HG03432 (cell line): ENCODE results near the gene NHEJ1.
A peak's percentile ranks its signal among the peaks of the same experiment; 100 is the strongest.

ENCODE experiments used
- ATAC-seq: cut with Tn5 transposase; IDR thresholded peaks from one replicate; pipeline ENCODE4 v1.9.1; 2021; ENCODE audit warnings: mild to moderate bottlenecking, moderate library complexity; ENCODE audit not compliant: unreplicated experiment

NHEJ1 gene

DNA sequence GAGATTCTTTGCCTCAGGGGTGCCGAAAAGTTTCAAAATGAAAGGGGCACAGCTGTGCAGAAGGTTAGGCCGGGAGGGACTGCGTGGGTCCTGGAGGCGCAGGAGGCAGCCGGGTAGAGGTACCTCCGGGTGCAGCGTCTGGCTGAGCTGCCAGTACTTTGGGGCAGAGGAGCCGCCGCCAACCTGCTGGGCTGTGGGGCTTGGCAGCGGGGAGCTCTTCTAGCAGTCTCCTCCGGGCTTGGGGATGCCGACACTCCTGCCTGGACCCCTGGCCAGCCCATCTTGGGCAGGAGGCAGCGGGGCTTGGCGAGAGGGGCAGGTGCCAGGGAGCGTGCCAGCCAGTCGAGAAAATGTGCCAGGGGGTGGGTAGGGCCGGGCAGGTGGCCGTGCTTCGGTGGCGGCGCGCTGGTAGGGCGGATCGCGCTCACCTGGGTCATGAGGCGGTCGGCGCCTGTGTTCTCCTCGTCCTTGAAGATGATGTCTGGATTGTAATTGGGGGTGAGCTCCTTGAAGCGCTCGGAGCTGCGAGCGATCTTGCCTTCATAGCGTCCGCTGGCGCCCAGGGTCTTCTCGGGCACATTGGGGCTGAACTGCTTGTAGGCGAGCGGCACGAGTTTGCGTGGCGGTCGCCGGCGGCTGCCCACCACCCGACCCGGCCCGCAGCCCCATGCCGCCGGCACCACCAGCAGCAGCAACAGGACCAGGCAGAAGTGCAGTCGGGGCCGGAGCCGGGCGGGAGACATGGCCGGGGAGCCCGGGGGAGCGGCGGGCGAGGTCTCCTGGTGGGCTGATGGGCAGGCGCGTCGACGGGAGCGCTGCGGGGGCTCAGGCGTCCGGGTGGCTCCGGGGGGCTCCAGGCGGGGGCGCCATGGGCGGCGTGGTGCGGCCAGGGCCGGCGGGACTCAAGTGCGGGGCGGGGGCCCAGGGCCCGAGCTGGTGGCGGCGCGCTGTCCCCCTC is 100.6 kb downstream of the NHEJ1 start:
- ATAC-seq = no peak

DNA sequence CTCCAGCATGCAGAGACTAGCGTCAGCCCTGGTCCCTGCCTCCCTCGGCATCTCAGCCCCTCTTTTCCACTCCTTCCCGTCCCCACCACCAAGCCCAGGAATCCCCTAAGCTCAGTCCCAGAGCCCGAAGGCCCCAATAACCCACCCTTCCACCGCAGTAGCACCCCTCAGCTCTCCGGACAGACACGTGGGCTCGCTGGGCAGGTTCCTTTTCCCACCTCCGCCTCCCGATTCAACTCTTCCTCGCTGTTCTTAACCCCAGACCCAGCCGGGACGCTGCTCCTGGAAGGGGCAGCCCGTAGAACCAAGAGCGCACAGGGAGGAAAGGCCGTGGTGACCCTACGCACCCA is 101.3 kb downstream of the NHEJ1 start:
- ATAC-seq = no peak

DNA sequence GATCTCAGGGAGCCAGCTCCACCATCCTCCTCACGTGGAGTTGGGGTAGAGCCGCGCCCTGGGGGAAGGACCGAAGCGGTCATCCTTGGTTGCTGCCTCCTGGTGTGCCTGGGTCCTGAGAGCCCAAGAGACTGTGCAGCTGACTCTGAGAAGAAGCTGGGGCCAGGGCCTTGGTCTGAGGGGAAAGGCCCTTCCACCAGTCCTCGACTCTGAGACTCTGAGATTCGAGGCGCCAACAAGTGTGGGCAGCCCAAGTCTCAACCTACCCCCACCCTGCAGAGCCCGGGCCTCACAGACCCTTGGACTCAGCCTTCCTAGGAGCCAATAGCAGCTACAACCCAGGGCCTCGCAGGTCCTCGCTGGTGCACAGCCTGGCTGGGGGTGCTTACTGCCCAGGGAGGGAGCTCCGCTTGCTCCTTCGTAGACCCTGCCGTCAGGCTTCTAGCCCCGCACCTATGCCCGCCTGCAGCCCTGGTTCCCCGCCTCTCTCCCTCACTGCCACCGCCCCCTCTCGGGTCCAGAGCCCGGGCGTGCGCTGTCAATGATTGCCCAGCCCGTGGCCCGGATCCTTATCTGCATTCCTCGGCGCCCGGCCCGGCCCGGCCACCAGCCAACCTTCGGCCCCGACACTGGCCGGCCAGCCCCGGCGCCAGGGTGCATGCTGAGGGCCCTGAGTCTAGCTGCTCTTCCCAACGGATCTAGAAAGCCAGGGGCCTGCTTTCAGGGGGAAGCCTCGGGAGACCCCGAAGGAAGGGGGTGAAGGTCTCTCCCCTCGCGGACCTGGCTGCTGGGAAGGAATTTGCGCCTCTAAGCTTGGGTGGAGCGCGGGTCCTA is 101.9 kb downstream of the NHEJ1 start:
- ATAC-seq = no peak

DNA sequence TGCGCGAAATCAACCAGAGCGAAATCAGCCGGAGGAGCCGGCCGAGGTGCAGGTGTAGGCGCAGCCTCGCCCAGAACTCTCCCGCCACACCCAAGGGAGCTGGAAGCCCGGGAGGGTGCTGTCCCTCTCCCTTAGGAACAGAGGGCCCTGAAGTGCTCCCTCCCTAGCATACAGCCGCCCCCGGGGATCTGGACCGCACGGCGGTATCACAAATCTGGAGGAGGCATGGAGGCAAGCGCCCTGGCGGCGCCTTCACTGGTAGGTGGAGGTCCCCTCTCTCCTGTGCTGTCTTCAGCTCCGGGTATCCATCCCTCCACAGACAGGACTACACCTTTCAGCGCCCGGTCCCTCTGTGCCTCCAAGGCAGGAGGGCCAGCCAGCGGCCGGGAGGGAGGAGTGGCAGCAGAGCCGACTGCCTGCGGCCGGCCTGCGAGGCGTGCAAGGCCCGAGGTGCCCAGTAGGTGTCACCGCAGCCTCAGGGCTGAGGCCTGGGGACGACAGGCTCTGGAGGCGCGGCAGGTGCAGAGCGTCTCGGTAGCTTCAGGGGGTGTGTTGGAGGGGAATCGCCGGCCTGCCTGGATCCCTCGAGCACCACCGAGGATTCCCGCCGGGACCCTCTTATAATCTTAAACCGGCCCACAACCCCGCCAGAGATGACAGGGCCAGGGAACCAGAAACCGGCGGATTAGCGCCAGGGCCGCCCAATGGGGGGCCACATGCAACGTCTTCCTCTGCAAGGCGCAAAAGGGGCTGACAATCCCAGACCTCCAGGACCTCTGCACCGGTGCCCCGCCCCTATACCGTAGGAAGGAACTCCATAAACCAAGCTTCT is 102.7 kb downstream of the NHEJ1 start:
- peak; percentile 96 for ATAC-seq

DNA sequence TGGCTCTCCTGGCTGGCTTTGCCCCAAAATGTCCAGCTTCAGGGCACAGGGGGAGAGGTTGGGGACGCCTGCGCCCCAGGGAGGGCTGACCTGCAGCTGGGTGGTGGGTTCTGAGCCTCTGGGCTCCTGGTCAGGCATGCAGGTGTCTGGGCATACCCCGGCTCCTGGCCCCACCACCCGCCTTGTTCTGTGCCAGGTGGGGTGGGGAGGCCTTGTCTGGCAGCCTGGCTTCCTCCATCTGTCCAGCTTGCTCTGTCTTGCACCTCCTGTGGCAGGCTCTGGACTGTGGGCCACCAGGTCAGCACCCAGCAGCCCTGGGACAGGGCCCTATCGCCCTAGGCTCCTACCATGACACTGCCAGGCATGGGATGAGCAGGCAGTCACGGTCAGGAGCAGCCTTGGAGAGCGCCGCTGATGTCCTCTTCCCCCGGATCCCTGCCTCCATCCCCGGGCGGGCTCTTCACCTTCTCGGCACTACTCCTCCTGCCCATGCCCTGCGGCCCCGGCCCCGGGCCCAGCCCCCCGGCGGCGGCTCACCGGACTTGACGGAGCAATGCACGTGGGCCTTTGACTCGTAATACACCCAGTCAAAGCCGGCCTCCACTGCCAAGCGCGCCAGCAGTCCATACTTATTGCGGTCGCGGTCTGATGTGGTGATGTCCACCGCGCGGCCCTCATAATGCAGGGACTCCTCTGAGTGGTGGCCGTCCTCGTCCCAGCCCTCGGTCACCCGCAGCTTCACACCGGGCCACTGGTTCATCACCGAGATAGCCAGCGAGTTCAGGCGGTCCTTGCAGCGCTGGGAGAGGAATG is 103.5 kb downstream of the NHEJ1 start:
- ATAC-seq = no peak

DNA sequence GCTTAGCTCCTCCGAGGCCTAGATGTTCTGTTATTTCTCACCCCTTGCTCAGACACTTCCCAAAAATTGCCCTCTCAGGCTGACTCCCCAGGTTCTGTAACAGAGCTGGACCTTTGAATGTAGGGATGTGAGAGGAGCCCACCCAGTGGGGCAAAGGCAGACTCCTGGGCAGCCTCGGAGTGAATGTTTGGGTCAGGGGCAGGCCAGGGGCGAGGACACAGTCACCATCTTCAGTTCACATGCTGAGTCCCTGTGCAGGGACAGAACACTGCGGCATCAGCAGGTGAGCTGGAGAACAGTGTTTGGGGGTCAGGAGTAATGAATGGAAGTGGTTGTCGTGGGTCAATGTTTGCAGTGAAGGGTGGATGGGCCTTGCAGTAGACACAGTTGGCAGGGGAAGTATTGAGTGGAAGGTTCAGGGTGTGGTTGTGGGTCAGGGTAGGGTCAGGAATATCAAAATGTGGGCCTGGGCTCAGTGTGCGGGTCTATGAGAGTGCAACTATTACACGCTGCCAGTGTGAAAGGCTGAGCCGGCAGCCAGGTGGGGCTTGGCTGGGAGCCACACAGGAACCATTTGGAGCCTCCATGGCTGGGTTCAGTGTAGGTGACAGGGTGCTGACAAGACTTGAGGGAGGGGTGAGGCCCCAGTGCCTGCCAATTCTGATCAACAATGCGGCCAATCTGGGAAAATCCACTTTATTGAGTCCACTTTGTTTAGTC is 104.3 kb downstream of the NHEJ1 start:
- ATAC-seq = no peak

DNA sequence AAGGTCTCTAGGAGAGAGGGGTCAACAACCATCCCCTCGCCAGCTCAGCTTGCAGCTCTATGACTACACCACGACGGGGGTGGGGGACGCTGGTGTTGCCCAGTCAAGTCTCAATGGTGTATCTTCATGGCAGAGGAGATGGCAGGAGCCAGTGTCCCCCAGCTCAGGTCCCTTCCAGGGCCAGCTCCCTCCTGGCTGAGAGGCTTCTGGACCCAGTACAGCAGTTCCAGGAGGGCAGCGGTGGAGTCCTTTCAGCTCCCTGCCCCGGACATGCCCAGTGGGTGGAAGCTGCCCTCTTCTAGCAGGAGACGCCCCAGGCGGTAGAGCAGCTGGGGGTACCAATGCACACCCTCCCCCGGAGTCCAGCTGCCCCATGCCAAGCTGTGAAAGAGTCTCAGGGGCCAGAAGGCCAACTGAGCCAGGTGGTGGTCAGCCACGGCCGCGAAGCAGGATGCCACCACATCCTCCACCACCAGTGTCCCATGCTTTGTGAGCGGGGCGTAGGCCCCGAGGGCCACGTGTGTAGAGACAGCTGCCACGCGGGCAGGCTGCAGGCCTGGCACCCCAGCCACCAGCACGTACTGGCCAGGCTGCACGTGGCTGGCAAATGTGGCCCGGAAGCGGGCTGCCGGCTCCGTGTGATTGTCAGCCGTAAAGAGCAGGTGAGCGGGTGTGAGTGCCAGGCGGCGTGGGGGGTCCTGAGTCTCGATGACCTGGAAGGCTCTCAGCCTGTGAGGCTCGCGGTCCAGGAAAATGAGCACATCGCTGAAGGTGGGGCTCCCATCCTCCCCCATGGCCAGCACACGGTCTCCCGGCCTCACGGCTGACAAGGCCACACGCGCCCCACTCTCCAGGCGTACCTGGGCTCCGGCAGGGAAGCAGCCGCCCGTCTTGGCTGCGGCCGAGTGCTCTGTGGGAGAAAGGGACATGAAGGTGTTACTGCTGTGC is 105.4 kb downstream of the NHEJ1 start:
- no peak for ATAC-seq

DNA sequence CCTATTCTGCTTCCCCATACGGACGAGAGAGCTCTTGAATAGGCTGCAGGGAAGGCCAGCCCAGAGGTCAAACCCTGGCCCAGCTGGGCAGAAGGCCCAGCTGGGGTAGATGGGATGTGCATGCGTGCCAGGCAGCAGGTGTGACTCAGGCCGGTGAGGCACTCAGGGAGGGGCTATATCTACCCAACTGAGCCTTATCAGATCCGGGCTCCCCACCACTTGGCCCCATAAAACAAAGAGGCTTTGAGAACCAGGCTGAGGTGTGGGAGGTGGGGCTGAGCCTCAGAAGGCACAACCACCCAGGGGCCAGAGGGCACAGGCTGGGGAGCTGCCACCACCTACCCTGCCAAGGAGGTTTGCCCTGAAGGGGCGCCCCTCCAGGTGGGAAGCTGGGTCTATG is 111.3 kb downstream of the NHEJ1 start:
- ATAC-seq = no peak

DNA sequence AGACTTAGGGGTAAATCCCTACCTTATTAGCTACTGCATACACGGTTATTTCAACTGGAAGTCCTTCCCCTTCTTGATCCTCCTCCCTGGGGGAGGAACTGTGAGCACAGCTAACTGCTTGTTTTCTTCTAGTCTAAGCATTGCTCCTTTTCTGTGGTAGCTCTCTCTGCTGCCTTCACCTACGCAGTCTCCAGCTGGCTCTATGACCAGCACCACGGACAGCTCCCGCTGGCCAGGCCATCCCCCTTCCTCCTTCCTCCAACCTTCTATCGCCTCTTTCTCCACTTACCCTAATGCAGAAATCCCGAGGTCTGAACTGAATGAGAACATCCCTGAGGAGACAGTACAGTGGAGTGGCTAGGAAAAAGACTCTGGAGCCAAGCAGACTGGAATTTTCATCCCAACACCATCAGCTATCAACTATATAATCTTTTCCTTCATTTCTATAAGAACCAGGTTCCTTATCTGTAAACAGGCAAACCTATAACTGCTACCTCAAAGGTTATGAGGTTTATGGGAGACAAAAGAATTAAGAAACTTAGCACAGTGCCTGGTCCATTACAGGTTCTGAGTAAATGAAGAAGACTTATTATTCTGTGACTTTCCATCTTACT is 114.6 kb downstream of the NHEJ1 start:
- ATAC-seq = no peak

DNA sequence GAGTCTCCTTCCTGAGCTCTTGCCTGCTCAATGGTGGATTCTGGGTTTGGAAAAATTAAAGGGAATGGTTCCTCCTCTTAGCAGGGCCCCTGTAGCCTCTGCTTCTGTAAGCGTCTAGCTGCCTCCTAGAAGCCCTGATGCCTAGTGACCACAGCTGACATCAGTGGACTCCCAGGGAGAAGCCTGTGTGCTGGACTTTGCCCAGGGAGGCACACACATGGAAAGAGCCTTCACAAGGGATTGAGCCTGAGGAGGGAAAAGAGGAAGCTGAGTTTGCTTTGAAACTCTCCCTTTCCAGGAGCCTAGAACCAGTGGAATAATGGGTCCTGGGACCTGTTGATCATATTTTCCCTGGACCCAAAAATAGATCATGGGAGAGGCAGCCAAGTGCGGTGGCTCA is 117.9 kb downstream of the NHEJ1 start:
- no peak for ATAC-seq

DNA sequence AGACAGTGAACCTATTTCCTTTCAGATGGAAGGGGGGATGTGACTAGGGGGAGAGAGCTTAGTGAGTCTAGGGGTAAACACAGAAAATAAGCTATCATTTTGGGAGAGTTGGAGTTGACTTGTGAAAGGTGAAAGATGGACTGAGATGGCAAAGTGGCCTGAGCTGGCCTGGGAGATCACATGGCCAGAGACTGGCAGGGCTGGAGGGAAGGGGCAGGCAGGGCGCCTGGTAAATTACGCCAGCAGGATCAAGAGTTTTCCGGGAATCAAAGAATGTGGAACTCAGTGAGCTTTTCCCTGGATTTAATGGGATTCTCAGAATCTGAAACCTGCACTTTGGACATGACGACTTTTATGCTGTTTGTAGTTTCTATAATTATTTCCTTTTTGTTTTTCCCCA is 118.5 kb downstream of the NHEJ1 start:
- ATAC-seq = no peak

DNA sequence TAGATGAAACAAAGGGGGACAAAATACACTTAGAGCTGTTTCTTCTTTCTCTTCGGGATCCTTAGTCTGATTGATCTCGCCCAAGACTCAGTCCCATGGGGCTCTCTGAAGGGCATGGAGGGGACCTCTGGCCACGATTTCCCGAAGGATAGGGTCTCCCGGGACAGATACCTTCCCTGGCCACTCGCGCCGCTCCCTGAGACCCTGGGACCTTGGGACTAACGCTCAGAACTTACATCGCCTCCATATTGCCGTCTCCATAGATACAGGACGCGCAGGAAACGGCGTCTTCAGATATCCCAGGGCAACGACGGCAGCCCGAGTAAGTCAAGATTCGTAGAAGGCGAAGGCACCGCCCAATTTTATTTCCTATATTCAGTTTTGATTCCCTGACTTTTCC is 119.4 kb downstream of the NHEJ1 start, which contains the start of gene CFAP65:
Gene CFAP65 (minus strand): TSS at position 265 of the 400 bp plus-strand sequence. CDS start 2,468 bp downstream, outside the sequence.
- no peak for ATAC-seq

DNA sequence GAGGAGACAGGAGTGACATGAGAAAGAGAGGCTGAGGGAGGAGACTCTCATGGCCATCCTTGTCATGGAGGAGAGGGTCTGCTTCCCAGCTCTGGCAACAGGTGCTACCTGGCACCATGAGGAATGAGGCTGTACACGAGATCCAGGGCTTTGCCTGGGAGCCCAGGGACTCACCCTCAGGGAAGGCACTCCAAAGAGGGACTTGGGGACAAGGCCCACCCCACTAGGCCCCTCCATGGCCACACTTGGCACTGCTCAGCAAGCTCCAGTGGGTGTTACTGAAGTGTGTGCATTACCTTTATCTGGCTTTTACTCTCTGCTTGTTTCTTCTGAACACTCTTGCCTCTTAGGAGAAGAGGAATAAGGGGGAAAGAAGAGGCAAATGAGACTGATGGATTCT is 122.0 kb downstream of the NHEJ1 start:
- ATAC-seq = no peak

DNA sequence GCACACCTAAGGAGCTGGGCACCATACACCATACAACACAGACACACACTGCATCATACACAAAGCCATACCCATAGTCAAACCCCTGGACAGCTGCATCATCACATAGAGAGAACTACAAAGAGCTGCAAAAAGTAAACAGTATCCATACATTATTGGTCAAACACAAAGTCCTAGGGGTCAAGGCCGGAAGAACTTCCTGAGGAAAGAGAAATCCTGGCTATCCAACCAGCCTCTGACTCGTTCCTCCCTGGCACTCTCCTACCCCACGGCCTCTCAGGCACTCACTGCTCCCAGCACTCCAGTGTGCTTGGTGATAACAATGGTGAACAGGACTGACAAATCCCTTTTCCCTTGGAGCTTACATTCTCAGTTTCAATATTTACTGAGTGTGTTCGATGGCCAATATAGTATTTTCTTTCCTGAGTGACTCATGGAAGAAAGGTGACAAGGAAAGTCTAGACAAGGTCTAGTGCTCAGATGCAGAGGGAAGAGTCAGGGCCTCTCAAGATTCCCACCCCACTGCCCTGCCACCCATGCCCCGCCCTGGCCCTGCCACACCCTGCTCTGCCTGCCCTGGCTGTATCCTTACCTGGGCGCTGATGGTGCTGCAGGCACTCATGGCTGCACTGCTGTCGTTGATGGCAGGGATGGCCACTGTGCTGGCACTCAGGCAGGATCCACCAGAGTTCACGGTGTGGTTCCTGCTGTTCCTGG is 122.7 kb downstream of the NHEJ1 start:
- ATAC-seq = no peak

DNA sequence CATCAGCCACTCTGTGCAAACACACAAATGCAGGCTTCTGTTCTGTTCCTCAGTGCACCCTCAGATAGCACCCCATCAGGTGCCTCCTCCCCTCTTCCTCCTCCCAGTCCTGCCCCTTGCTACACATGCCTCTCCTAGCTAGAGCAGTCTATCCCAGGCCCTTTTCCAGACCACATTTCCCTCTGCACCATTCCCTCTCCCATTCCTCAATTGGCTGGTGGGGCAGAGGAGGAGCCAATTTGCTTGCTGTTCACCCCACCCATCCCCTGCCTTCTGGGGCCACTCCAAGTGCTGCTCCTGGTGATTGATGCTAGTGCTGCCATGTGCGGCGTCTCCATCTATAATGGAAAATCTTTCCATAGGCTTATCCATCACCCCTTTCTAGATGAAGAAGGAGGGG is 124.7 kb downstream of the NHEJ1 start:
- no peak for ATAC-seq

DNA sequence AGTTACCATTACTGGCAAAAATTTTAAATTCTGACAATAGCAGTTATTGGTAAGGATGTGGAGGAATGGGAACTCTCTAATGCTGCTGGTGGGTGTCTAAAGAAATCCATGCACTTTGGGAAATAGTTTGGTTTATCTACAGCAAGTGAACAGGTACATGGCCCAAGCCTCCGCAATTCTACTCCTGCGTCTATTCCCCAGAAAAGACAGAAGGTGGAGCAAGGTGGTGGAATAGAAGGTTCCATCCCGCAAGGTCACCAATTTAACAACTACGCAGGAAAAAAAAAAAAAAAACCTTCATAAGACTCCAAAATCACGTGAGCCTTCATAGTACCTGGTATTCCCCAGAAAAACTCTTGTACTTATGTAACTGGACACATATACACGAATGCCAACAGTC is 125.8 kb downstream of the NHEJ1 start:
- no peak for ATAC-seq

DNA sequence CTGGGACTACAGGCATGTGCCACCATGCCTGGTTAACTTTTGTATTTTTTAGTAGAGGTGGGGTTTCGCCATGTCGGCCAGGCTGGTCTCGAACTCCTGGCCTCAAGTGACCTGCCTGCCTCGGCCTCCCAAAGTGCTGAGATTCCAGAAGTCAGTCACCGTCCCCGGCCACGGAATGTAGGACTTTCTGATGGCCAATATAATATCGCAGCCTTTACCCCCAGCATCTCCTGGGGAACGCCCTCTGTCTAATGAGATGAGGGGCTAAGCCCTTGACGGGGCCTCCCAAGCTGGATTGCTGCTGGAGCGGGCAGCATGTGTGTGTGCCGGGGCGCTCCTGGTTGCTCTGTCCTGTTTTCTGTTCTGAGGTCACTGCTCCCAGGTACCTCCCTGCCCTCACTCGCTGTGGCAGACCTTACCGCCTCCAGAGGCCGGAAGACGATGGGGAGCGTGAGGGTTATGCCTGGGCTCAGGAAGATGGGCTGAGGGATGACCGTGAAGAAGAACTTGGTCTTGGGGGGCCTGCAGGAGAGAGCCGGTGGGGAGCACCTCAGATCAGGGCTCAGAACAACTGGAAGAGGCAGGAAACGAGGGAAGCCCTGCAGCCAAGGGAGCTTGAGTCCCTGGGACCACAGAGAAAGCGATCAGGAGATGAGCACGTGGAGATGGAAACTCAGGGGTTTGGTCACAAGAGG is 128.4 kb downstream of the NHEJ1 start:
- ATAC-seq = no peak
